M059J (cell line): ENCODE results near the gene ADAMTS12. TPM values are rescaled to one million over a fixed set of nuclear protein-coding genes. Genes with fewer than 3 reads are reported as not detected.

ENCODE experiments used
- DNase-seq: peaks from one replicate; pipeline ENCODE4 v3.0.0-alpha.2; 2012; ENCODE audit warnings: low read depth
- total RNA-seq: library from RNA; depleted of rRNA; stranded (reverse); fragments of >200 nt; shearing (Covaris generic); gene quantifications from 2 replicates; pipeline ENCODE4 v1.2.3, GENCODE V29; 2014; rRNA removed

The ADAMTS12 gene
- total RNA-seq, 1 experiment from 2014 or later, result 16.7 TPM

DNA sequence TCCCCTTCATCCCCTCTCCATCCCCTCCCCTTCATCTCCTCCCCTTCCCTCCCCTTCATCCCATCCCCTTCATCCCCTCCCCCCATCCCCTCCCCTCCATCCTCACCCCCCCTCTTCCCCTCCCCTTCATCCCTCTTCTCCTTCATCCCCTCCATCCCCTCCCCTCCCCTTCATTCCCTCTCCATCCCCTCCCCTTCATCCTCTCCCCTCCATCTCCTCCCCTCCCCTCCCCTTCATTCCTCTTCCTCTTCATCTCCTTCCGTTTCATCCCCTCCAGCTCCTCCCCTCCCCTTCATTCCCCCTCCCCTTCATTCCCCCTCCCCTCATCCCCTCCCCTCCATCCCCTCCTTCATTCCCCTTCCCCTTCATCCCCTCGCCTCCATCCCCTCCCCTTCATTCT lies 410.9 kb downstream of the ADAMTS12 start:
- DNase-seq, result no peak

- DNase-seq, result peak; percentile 16
Observed at GRCh38 chr5:33479311-33479710, 412.5 kb downstream of the ADAMTS12 start.

DNA sequence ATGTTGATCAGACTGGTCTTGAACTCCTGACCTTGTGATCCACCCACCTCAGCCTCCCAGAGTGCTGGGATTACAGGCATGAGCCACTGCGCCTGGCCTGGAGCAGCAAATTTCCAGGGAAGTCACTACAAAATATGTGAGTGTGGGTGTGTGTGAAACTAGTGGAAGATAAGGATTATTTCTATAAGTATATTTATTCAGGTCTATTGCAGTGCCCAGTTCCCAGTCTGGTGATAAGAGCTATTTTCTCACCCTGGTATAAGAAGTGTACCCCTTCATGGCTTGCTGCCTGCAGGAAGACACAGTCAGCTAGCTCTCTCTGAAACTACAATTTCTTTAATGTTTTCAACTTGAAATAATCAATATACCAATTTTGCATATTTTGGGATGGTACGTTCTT lies 414.0 kb downstream of the ADAMTS12 start:
- DNase-seq, result no peak

DNA sequence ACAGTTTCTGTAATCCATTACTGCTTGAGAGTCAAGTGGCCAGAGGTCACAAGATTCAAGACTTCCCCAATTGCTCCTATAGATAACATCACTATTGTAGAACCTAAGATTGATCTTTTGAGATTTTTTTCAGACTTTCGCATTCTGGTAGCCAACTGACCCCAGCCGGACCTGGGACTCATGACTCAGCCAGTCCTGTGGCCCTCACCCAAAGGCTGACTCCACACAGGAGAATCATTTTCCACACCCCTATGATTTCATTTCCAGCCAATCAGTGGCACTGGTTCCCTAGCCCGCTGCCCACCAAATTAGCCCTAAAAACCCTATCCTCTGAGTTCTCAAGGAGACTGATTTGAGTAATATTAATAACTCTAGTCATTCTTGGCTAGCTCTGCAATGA lies 414.8 kb downstream of the ADAMTS12 start:
- DNase-seq, result peak; percentile 16

DNA sequence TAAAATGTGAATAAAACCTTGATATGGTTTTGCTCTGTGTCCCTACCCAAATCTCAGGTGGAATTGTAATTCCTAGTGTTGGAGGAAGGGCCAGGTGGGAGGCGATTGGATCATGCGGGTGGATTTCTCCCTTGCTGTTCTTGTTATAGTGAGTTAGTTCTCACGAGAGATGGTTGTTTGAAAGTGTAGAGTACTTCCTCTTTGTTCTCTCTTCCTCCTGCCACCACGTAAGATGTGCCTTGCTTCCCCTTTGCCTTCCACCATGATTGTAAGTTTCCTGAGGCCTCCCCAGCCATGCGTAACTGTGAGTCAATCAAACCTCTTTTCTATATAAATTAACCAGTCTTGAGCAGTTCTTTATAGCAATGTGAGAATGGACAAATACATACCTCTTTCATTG lies 416.1 kb downstream of the ADAMTS12 start:
- DNase-seq, result no peak

DNA sequence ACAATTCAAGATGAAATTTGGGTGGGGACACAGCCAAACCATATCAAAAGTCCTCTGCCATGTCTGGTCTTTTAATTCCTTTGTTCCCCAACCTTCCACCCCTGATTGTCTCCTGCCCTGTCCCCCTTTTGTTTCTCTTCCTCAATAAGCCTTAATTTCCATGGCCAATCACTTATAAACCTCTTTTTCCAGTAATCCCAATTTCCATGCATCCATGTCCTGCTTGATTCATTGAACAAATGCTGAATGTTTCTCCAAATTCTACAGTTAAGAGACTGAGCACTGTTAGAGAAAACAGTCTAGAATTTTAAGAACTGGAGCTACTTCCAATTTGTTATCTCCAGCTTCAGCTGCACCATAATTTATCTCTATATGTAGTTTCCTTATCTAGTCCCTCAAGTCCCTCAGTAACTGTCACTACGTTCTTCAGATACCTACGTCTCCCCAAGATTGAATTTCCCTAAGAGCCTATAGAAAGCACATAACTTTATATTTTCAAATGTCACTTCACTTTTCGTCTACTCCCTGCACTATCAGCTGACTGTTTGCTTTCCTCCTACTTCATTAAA lies 416.8 kb downstream of the ADAMTS12 start:
- DNase-seq, result no peak

DNA sequence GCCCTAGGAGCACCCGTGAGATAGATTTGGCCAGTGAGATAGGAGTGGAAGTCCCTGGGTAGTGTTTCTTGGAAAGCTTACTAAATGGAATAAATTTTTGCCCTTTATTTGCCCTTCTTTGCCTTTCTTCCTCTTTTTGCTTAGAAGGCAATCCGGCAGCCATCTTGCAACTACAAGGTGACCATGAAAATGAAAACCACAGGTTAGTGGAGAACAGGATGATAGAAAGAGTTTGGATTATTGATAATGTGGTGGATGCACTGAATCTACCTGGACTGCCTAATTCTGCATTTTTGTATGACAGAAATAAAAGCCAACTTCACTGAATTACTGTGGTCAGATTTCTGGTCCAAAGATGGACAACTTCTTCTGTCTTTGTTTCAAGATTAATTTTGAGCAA lies 417.8 kb downstream of the ADAMTS12 start:
- DNase-seq, result no peak

Other genes with a start within 250 kb of the ADAMTS12 start
- not detected in 2 replicates for gene RXFP3, start 44.4 kb upstream of the ADAMTS12 start, total RNA-seq
- gene SLC45A2, start 92.7 kb upstream of the ADAMTS12 start, total RNA-seq, result not detected in 2 replicates
- 13.9 and 23.6 TPM in 2 replicates for gene AMACR, start 116.1 kb upstream of the ADAMTS12 start, total RNA-seq
- 1.1 and 1.3 TPM in 2 replicates for gene C1QTNF3, start 151.2 kb upstream of the ADAMTS12 start, total RNA-seq